Large intestine (tissue), 3 donors: ENCODE data around the gene IL19. TPM values are rescaled to one million over a fixed set of nuclear protein-coding genes. Genes with fewer than 3 reads are reported as not detected.
A peak's percentile ranks its signal among the peaks of the same experiment; 100 is the strongest.

Experiments
- DNase-seq, 2 donors: peaks; one replicate each; pipeline versions ENCODE4 v3.0.0 to v3.0.0-alpha.2; 2013
- H3K27ac ChIP-seq: one replicate; pipeline ENCODE4 v1.5.1; 2013; ENCODE audit warnings: low read length
- H3K27me3 ChIP-seq: 2 replicates; pipeline ENCODE4 v1.6.1; 2013; ENCODE audit warnings: low read length; ENCODE audit not compliant: control insufficient read depth, insufficient read depth
- H3K36me3 ChIP-seq: 2 replicates; pipeline ENCODE4 v1.6.1; 2013; ENCODE audit warnings: low read length; ENCODE audit not compliant: control insufficient read depth, insufficient read depth
- H3K4me1 ChIP-seq: one replicate; pipeline ENCODE4 v1.6.1; 2013; ENCODE audit warnings: low read length; ENCODE audit not compliant: control insufficient read depth, insufficient read depth
- H3K4me3 ChIP-seq: one replicate; pipeline ENCODE4 v1.5.1; 2013; ENCODE audit warnings: low read length
- H3K9me3 ChIP-seq: one replicate; pipeline ENCODE4 v1.6.1; 2013; ENCODE audit warnings: mild to moderate bottlenecking, low read depth, low read length, moderate library complexity; ENCODE audit not compliant: control insufficient read depth
- WGBS: methylation state at CpG from one replicate; pipeline ENCODE4 v1.1.5; 2013; ENCODE audit warnings: low lambda C conversion rate; ENCODE audit not compliant: insufficient coverage; 5-methylcytosine and 5-hydroxymethylcytosine counted together
- polyA plus RNA-seq: library from polyadenylated mRNA; unstranded; fragments of 120-200 nt; gene quantifications from one replicate; pipeline ENCODE4 v1.2.1, GENCODE V29; 2013

The IL19 gene
- polyA plus RNA-seq, 1 donor = not detected

DNA sequence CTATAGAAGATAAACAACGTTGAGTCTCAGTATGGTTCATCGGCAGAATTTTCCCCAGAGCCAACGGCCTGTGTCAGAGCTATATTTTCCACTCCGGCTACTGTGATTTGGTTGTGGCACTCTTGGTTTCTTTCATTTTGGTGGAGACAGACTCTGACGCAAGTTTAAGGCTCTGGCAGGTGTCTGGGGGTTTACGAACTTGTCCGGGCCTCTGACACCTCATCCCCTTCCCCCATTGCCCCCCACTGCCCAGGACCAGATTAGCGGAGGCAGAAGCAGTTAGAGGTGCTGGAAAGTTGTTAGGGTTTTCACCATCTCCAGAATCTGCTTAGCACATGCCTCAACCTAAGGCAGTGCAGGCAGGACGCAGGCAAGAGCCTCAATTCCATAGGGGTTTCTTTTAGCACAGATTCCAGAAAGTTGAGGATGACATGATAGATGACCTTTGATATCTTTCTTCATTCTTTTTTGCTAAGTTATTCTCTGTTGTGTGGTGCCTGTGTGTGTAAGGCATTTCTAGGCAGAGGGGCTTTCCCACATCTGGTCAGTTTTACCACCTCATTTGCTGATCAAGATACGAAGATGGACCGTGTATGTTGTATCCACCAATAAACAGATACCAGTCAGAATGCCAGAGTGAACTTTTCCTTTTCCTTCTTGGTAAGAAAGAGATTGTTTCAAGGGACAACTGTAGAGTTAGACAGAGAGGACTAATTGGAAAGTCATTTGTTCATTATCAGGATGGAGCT is 20.1 kb downstream of the IL19 start:
- H3K36me3 ChIP-seq = no peaks in the 10 kb centered on the region
- WGBS = 100% methylated on average over 2 of the region's 11 CpGs
- H3K4me1 ChIP-seq = no peaks in the 10 kb centered on the region
- H3K4me3 ChIP-seq = no peak overlapping the region
- H3K27ac ChIP-seq = no peak overlapping the region
- no peaks in the 10 kb centered on the region for H3K27me3 ChIP-seq
- H3K9me3 ChIP-seq = no peaks in the 10 kb centered on the region
- no peak for DNase-seq

GRCh38 chr1:206792939-206793607 is 22.5 kb downstream of the IL19 start:
- whole genome bisulfite sequencing = no CpG with 5 or more reads among the region's 16 CpGs
- H3K36me3 ChIP-seq = no peaks in the 10 kb centered on the region
- DNase-seq = no peak
- H3K4me3 ChIP-seq = no peak overlapping the region
- H3K4me1 ChIP-seq = no peaks in the 10 kb centered on the region
- no peaks in the 10 kb centered on the region for H3K9me3 ChIP-seq
- no peaks in the 10 kb centered on the region for H3K27me3 ChIP-seq
- H3K27ac ChIP-seq = no peak overlapping the region

DNA sequence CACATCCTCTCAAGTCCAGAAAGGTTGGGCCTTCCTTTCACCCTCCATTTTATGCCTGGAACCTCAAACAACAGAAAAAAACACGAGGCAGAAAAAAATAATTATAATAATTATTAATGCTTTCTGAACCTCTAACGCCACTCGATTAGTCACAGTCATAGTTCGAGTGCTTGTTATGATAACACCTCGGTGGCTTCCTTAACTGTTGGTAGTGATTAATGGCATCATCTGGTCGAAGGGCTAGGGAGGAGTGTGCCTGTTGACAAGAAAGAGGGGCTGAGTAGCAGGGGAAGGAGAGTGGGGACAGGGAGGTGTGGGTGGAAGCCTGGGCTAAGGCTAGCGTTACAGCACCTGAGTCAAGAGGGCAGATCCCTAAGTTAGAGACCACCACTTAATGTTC is 23.0 kb downstream of the IL19 start:
- no peak overlapping the region for H3K27ac ChIP-seq
- no peaks in the 10 kb centered on the region for H3K4me1 ChIP-seq
- 83% methylated on average over 5 of the region's 7 CpGs for WGBS
- H3K9me3 ChIP-seq = no peaks in the 10 kb centered on the region
- H3K27me3 ChIP-seq = no peaks in the 10 kb centered on the region
- no peaks in the 10 kb centered on the region for H3K36me3 ChIP-seq
- H3K4me3 ChIP-seq = no peak overlapping the region
- no peak for DNase-seq

DNA sequence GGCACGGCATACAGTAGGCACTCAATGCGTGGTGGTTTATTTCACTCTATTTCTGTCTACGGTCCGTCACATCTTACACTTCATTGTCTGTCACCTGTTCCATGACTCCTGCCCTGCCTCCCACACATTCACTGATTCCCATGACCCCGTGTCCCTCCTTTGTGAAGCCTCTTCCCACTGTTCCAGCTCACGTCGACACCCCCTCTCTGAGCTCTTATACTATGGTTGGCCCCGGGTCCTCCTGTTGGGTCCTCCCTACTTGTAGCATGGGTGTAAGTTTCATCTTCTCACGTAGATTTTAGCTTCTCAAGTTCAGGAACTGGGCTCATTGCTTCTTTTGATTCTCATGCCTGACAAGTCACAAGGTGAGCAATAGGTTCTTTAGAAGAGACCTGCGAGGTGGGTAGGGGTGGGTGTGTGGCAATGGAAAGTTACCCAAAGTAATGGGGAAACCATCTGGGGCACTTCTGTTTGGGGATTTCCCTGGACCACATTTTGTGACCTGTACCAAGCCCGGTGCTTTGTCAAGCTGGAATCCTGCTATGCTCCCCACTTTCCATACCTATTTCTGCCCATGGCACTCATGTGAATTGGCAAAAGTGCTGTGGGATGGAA is 23.8 kb downstream of the IL19 start:
- Histone ChIP-seq H3K9me3 (no peaks in the 10 kb centered on the region), H3K27me3 (no peaks in the 10 kb centered on the region), H3K4me1 (no peaks in the 10 kb centered on the region), H3K27ac (no peak overlapping the region), H3K4me3 (no peak overlapping the region), H3K36me3 (no peaks in the 10 kb centered on the region)
- 100% methylated on average over 4 of the region's 11 CpGs for WGBS
- no peak for DNase-seq

GRCh38 chr1:206796116-206796515 is 25.5 kb downstream of the IL19 start:
- H3K4me3 ChIP-seq = no peak overlapping the region
- H3K27ac ChIP-seq = no peak overlapping the region
- DNase-seq = no peak
- no peaks in the 10 kb centered on the region for H3K27me3 ChIP-seq
- H3K9me3 ChIP-seq = no peaks in the 10 kb centered on the region
- WGBS = no CpG with 5 or more reads among the region's 3 CpGs
- H3K36me3 ChIP-seq = no peaks in the 10 kb centered on the region
- H3K4me1 ChIP-seq = no peaks in the 10 kb centered on the region

- 90% methylated on average over 2 of the region's 8 CpGs for WGBS
- Histone ChIP-seq H3K27ac (no peak overlapping the region), H3K9me3 (no peaks in the 10 kb centered on the region), H3K4me3 (no peak overlapping the region), H3K27me3 (no peaks in the 10 kb centered on the region), H3K36me3 (no peaks in the 10 kb centered on the region), H3K4me1 (no peaks in the 10 kb centered on the region)
- DNase-seq = no peak
These were observed 26.4 kb downstream of the IL19 start for GRCh38 chr1:206796981-206797402.

GRCh38 chr1:206797534-206798383 is 27.2 kb downstream of the IL19 start:
- Histone ChIP-seq H3K27me3 (no peaks in the 10 kb centered on the region), H3K36me3 (no peaks in the 10 kb centered on the region), H3K9me3 (no peaks in the 10 kb centered on the region), H3K27ac (no peak overlapping the region), H3K4me1 (no peaks in the 10 kb centered on the region), H3K4me3 (no peak overlapping the region)
- peak in 1 of 2 donors; percentile 42 for DNase-seq
- no CpG with 5 or more reads among the region's 8 CpGs for WGBS

DNA sequence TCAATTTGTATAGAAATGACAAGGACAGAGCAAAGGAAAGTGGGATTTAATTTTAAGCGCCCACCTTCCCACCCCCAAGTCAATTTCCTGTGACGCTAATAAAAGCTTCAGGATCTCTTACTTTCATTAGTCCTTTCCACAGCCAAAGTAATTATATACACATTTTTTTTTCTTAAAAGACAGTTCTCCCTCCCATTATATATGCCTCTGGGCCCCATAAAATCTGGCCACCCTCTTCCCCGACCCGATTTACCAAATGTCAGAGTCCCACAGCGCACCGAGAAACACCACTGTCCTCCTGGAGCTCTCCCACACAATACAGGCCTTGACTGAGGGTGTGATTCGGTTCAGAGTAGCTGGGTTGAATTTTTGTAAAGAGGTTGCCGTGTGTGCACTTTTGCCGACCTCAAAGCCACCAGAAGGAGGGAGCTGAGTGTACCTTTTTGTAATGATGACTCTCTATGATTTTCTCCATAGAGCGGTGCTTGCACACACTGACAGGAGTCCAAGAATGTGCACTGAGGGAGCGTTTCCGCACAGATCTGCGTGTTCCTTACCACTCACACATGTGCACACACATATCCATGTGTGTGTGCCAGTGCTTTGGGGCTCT is 27.9 kb downstream of the IL19 start:
- WGBS = 69% methylated on average over 2 of the region's 13 CpGs

DNA sequence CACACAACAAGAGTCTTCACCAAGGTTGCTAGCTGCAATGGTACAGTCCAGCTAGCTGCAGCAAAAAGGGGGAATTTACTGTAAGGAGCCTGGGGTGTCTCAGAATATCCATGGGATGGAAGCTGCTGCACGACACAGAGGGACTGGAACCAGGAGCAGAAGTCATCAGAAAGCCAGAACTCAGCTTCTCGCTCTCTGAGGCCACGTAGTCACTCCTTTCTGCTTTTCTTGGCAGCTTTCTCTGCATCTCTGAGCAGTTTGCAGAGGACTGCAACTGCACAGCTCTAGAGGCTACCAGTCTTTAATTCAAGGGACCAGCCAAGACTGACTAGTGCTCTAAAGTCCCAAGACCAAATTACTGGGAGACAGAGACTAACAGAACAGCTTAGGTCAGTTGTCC is 28.7 kb downstream of the IL19 start:
- no peak for DNase-seq
- H3K27ac ChIP-seq = no peak overlapping the region
- no peak overlapping the region for H3K4me3 ChIP-seq
- no peaks in the 10 kb centered on the region for H3K9me3 ChIP-seq
- WGBS = no CpG with 5 or more reads among the region's 3 CpGs
- H3K27me3 ChIP-seq = no peaks in the 10 kb centered on the region
- H3K4me1 ChIP-seq = no peaks in the 10 kb centered on the region
- no peaks in the 10 kb centered on the region for H3K36me3 ChIP-seq

More for the DNA sequence above, 27.9 kb downstream of the IL19 start:
- H3K9me3 ChIP-seq = no peaks in the 10 kb centered on the region
- H3K4me3 ChIP-seq = no peak overlapping the region
- no peak overlapping the region for H3K27ac ChIP-seq
- H3K4me1 ChIP-seq = no peaks in the 10 kb centered on the region
- DNase-seq = no peak
- no peaks in the 10 kb centered on the region for H3K36me3 ChIP-seq
- H3K27me3 ChIP-seq = no peaks in the 10 kb centered on the region

DNA sequence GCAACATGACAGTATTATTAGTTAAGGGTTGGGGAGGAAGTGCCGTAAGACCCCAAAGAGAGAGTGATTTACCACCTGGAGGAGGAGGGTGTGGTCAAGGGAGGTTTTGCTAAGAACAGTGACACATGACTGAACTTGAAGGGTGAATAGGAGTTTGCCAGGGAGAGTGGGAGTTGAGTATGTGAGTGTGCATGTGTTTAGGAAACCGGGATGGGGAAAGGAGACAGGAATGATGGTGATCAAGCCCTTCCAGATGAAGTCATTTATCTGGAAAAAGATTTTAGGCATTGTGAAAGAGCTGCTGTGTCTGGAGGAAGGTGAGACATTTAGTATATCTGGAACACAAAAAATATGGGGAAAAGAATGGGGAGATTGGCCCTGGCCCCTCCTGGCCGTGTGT is 29.8 kb downstream of the IL19 start:
- Histone ChIP-seq H3K4me3 (no peak overlapping the region), H3K36me3 (no peaks in the 10 kb centered on the region), H3K27ac (no peak overlapping the region), H3K4me1 (no peaks in the 10 kb centered on the region), H3K9me3 (no peaks in the 10 kb centered on the region), H3K27me3 (no peaks in the 10 kb centered on the region)
- no CpG with 5 or more reads among the region's 3 CpGs for whole genome bisulfite sequencing
- DNase-seq = no peak
